Testis (tissue), 2 donors: Measurements from ENCODE around the gene HEATR5B.

Experiments used
- POLR2A ChIP-seq: fragments of 450-650 bp; IDR thresholded peaks from one replicate; pipeline ENCODE4 v1.6.1; 2017; ENCODE audit warnings: antibody characterized with exemption, mild to moderate bottlenecking, moderate library complexity
- TF ChIP-seq, protein P1 (sequence below), 3 experiments: fragments of 450-650 bp in 2 of 3; fragments of 200-600 bp in 1 of 3; sonication (generic) in 1 of 3; IDR thresholded peaks; one replicate each; pipeline ENCODE4 v1.5.1; 2016 to 2019; ENCODE audit warnings: antibody characterized with exemption in 3 of 3, mild to moderate bottlenecking in 2 of 3, moderate library complexity in 1 of 3

GRCh38 chr2:37125416-37125815 is 41.2 kb upstream of the HEATR5B start:
- TF ChIP-seq, protein P1, sequence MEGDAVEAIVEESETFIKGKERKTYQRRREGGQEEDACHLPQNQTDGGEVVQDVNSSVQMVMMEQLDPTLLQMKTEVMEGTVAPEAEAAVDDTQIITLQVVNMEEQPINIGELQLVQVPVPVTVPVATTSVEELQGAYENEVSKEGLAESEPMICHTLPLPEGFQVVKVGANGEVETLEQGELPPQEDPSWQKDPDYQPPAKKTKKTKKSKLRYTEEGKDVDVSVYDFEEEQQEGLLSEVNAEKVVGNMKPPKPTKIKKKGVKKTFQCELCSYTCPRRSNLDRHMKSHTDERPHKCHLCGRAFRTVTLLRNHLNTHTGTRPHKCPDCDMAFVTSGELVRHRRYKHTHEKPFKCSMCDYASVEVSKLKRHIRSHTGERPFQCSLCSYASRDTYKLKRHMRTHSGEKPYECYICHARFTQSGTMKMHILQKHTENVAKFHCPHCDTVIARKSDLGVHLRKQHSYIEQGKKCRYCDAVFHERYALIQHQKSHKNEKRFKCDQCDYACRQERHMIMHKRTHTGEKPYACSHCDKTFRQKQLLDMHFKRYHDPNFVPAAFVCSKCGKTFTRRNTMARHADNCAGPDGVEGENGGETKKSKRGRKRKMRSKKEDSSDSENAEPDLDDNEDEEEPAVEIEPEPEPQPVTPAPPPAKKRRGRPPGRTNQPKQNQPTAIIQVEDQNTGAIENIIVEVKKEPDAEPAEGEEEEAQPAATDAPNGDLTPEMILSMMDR (IDR thresholded peaks at IDR 0.05), result no peak
- no peak for TF ChIP-seq POLR2A
